HG03521 (cell line): Measurements from ENCODE around the gene TREML1.
"Not testable (repeated sequence)": the region's sequence is repeated elsewhere in the genome, so short reads cannot be mapped to it uniquely, and the experiment has no call there.

Experiments used
- ATAC-seq: cut with Tn5 transposase; IDR thresholded peaks from one replicate; pipeline ENCODE4 v1.9.1; 2021; ENCODE audit warnings: mild to moderate bottlenecking, moderate library complexity; ENCODE audit not compliant: unreplicated experiment

TREML1 gene

DNA sequence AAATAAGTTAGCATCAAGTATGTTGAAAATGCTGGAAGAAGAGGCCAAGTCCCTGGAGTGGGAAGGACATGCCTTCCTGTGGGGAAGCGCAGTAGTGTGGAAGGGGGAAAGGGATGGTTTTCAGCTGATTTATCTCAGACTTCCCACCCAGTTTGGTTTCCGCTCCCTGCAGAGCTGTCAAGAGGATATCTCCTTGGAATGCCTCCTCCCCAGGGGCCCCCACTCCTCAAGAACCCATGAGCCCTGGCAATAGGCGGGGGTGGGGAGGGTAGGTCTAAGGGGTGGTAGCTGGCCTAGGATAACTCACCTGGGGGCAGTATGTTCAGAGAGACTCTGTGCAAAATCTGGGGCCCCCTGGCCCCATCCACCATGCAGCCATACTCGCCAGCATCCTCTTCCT is 696 bp downstream of the TREML1 start:
- ATAC-seq: no peak

DNA sequence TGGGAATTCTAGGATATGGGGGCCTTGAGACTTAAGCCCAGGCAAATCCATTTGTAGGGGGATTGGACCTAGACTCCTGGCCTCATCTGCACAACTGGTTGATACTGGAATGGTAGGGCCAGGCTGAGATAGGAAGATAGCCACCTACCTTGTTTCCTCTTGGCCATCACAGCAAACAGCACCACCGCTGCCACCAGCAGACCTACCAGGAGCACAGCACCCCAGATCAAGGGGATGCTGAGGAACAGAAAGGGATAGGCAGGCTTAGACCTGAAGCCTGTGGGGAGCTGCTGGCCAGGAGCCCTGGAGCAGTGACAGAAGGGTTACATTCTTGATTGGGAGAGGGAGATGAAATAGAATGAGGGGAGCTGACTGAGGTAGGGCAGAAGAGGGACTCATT is 3.5 kb downstream of the TREML1 start:
- no peak for ATAC-seq

DNA sequence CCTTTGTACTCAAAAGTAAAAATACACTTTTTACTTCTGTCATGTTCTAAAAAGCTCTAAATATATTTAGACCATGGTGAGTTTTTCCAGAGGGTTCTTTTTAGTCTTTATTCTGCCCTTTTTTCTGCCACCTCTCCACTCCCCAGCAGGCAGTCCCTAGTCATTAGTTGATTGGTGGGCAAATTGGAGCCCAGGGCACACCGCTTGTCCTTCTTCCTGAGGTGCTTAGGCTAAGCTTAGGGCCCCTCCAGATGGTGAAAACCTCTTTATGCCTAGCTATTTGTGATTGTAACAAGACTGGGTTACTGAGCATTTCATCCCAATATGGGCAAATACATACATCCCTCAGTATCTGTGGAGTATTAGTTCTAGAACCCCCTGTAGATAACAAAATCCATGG is 6.2 kb downstream of the TREML1 start:
- no peak for ATAC-seq

DNA sequence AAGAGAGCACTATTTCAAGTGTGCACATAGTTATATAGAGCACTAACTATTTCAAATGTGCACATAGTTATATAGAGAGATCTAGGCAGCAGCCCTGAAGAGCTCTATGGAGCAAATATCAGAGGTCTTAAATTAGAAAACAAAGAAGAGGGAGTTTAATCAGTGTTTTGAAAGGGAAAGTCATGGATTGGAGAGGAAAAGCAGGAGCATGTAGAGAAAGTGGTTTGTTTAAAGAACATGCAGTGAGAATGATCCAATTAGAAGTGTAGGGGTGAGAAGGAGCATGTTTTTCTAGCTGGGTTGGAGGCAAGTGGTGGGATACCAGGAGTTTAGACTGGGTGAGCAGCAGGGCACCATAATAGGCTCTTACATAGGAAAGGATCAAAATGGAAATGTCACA is 17.2 kb downstream of the TREML1 start:
- no peak for ATAC-seq

DNA sequence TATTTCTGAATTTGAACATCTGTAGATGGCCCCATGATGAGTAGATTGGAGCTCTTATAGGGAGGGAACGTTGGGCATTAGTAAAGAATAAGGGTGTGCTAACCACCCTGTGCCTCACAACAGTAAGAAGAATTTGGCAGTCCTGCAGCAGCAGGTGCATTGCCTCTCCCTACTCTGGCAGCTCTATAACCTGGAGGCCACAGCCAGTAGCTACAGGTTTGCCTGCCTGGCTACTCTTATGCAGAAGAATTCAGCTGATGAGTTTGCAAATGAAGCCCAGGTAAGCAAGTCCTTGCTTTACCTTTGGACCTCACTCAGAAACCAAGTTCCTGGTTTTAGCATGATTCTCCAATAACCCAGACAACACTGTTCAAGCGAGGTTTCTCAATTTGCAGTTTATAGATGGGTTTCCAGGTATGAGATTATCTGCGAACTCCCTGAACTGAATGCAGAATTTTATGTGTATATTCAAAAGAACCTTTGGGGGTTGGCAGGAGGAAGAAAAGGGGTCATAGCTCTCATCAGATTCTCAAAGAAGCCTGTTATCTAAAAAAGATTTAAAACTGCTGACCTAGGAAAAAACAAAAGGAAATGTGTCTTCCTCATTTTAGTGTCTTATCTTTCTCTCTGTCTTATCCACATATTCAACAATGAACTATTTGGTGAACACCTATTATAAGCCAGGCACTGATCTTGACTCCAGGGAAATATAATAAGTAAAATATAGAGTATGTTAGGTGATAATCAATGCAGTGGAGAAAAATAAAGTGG is 18.9 kb downstream of the TREML1 start:
- ATAC-seq: no peak

DNA sequence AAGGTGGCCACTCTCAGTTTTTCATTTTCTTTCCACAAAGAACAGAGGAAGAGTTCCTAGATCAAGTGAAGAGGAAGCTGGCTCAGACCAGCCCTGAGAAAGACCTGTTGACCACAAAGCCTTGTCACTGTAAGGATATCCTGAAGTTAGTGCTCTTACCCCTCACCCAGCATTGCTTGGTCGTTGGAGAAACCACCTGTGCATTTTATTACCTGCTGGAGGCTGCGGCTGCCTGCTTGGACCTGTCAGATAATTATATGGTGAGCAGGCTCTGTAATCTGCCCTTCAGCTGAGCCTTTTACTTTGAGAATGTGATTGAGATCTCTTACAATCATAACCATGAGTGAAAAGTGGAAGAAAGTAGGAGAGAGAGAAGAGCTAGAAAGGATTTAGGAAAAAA is 21.9 kb downstream of the TREML1 start:
- ATAC-seq: no peak

DNA sequence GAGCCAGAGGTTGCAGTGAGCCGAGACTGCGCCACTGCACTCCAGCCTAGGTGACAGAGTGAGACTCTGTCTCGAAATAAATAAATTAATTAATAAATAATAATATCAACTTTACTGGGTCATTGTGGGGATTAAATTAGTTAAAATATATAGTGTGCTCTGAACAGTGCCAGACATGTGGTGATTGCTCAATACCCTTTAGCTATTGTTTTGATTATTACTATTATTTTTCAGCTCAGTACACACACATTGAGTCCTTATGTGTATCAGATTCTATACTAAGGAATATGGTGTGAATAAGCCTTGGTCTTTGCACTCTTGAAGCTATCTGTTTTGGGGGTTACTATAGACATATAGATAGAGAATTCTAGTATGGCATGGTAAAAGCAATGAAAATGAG is 28.9 kb downstream of the TREML1 start:
- no peak for ATAC-seq

DNA sequence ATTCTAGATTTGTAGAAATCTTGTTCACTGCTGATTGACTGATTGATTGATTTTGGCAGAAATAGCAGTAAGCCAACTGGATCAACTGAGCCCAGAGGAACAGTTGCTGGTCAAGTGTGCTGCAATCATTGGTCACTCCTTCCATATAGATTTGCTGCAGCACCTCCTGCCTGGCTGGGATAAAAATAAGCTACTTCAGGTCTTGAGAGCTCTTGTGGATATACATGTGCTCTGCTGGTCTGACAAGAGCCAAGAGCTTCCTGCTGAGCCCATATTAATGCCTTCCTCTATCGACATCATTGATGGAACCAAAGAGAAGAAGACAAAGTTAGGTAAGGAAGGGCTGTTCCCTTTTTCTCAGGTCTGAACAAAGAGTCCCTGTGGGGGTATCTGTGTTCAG is 31.2 kb downstream of the TREML1 start:
- ATAC-seq: no peak

DNA sequence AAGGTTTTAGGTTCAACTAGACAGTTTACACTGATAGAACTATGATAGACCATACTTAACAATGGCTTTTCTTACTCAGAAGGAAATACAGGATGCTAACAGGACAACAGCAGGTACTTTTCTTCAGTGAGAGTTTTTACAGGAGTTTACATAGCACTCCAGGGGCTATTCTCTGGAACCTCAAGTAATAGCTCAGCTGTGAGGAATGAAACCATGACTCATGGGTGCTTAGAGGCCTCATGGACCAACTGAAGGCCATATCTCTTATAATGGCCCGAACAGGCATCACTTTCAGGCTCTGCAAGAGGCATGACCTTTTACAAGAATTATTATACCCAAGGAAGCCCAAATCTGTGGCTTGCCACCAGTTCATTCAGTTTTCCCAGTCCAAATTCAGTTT is 31.8 kb downstream of the TREML1 start:
- ATAC-seq: no peak

DNA sequence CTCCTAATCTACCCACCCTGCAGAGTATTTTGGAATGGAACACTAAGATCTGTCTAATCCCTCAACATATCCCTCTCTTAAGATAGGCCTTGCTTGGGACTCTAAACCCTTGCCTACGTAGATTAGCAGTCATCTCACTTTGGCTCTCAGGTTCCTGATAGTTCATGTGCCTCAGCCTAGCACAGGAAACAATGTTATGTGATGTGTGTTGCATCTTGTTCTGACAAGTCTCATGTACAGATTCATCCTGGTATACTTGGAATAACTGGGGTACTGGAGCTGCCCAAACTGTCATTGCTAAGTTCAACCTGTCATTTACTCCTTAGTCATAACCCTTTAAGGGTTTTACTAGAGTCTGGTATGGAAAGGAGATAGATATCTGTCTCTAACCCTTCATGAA is 34.1 kb downstream of the TREML1 start:
- no peak for ATAC-seq

DNA sequence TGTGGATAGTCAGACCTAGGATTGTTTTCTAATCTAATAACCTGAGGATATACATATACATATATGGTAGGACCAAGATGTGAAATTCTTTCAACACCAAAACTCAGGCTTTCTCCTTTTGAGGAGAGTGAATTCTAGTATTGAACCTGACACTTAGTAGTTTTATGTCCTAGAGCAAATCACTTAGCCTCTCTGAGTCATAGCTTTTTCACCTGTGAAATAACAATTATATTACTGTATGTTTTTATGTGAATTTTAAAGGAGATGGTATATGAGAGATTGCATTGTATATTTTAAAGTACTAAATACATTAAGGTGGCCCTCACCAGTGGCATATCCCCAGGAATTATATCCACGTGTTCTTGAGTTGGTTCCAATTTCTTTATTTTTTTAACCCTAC is 34.6 kb downstream of the TREML1 start:
- ATAC-seq: no peak

DNA sequence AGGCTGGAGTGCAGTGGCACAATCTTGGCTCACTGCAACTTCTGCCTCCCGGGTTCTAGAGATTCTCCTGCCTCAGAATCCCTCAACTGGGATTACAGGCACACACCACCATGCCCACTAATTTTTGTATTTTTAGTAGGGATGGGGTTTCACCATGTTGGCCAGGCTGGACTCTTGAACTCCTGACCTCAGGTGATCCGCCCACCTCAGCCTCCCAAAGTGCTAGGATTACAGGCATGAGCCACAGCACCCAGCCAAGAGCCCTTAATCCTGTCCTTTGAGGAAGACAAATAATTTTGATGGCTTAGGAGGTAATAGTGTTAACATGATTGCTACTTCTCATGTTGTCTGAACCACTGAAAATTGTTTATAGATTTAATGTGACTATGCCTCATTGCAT is 39.1 kb downstream of the TREML1 start:
- ATAC-seq: not testable (repeated sequence)

DNA sequence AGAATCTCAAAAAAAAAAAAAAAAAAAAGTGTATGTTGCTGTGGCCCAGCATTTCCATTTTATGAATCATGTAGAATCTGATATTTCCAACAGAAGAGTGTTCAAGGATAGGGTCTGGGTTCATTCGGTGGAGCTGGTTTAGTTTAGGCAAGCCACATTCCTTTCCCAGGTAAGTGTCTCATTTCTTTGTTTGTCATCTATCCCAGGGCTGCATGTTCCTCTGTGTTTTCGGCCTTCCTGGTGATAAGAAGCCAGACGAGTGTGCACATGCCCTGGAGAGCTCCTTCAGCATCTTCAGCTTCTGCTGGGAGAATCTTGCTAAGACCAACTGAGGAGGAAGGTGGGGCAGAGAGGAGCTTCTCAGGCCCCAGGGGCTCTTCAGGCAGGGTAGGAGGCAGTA is 43.1 kb downstream of the TREML1 start:
- no peak for ATAC-seq

DNA sequence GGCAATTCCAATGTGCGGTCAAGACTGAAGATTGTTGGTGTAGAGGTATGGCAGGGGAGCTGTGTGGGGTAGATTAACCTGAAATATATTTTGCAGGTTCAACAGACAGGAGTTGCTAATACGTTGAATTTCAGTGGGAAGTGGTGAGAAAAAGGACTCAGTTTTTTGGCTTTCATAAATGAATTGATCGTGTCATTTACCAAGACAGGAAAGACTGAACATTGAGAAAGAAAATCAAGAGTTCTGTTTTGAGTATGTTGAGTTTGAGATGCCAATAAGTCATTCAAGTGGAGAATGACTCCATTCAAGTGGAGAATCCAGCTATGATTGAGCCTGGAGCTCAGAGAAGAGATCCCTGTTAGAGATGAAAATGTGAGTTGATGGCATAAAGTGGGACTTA is 50.3 kb downstream of the TREML1 start:
- ATAC-seq: no peak

DNA sequence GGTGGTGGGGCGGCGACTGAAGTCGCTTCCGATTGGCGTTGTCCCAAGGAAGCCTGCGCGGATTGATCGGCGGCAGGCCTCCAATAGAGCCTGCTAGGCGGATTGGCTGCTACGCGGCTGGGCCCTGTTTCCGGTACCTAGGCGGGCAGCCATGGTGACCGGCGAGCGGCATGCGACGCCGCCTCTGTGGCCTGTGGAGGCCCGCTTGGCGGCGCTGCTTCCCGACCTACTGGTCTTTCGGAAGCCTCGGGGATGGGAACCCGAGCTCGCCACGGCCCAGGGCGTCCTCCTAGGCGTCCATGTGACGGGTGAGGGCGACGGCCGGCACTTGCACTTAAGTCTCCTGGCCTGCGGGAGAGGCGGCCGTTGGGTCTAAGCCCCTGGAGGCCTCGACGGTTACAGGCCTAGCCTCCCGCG is 53.3 kb downstream of the TREML1 start:
- no peak for ATAC-seq
